Smooth muscle cell (in vitro differentiated cells): ENCODE data around the gene PMVK. TPM values are rescaled to one million over a fixed set of nuclear protein-coding genes. Genes with fewer than 3 reads are reported as not detected.

Source experiments
- DNase-seq: peaks from one replicate; lab custom pipeline; 2025; ENCODE audit not compliant: unreplicated experiment; lab: John Stamatoyannopoulos, UW
- H2AFZ ChIP-seq: fragments of 200-600 bp; sonication (generic); 2 replicates; pipeline ENCODE4 v1.6.0; 2016; ENCODE audit warnings: antibody characterized with exemption, low read depth, mild to moderate bottlenecking
- H3F3A ChIP-seq: fragments of 200-600 bp; sonication (generic); 2 replicates; pipeline ENCODE4 v1.6.0; 2017; ENCODE audit warnings: antibody characterized with exemption, low read depth
- H3K27ac ChIP-seq: fragments of 200-600 bp; sonication (generic); 2 replicates; pipeline ENCODE4 v1.5.1; 2016; ENCODE audit warnings: low read depth, mild to moderate bottlenecking
- H3K27me3 ChIP-seq: fragments of 200-600 bp; sonication (generic); 2 replicates; pipeline ENCODE4 v1.6.1; 2016; ENCODE audit warnings: low read depth, mild to moderate bottlenecking
- H3K36me3 ChIP-seq: fragments of 200-600 bp; sonication (generic); 2 replicates; pipeline ENCODE4 v1.5.1; 2016; ENCODE audit warnings: low read depth
- H3K4me1 ChIP-seq: fragments of 200-600 bp; sonication (generic); 2 replicates; pipeline ENCODE4 v1.5.1; 2016; ENCODE audit warnings: low read depth
- H3K4me2 ChIP-seq: fragments of 200-600 bp; sonication (generic); 2 replicates; pipeline ENCODE4 v1.6.0; 2016; ENCODE audit warnings: mild to moderate bottlenecking
- H3K4me3 ChIP-seq: fragments of 200-600 bp; sonication (generic); 2 replicates; pipeline ENCODE4 v1.5.1; 2016; ENCODE audit warnings: mild to moderate bottlenecking
- H3K79me2 ChIP-seq: fragments of 200-600 bp; sonication (generic); 2 replicates; pipeline ENCODE4 v1.6.0; 2016; ENCODE audit warnings: low read depth, mild to moderate bottlenecking
- H3K9ac ChIP-seq: fragments of 200-600 bp; sonication (generic); 2 replicates; pipeline ENCODE4 v1.6.0; 2016; ENCODE audit warnings: low read depth
- H3K9me3 ChIP-seq: fragments of 200-600 bp; sonication (generic); replicated peaks from 2 replicates; pipeline ENCODE4 v1.5.1; 2016; ENCODE audit warnings: low read depth
- H4K20me1 ChIP-seq: fragments of 200-600 bp; sonication (generic); 2 replicates; pipeline ENCODE4 v1.6.0; 2016; ENCODE audit warnings: low read depth
- WGBS: methylation state at CpG from one replicate; pipeline ENCODE4 v1.1.7; 2016; ENCODE audit warnings: low lambda C conversion rate; 5-methylcytosine and 5-hydroxymethylcytosine counted together
- polyA plus RNA-seq: library from polyadenylated mRNA; unstranded; fragments of >200 nt; fragmentation: Nextera tagmentation; extraction: Ambion mirVana; gene quantifications from 2 replicates; pipeline ENCODE4 v1.2.1, GENCODE V29; 2016
- total RNA-seq: library from RNA; depleted of rRNA; stranded (reverse); fragments of >200 nt; gene quantifications from 2 replicates; pipeline ENCODE4 v1.2.3, GENCODE V29; 2014
- TF ChIP-seq, protein P1 (sequence below): fragments of 200-600 bp; sonication (generic); IDR thresholded peaks from 2 replicates; pipeline ENCODE4 v1.5.1; 2017; ENCODE audit warnings: borderline replicate concordance, mild to moderate bottlenecking, antibody characterized with exemption; ENCODE audit not compliant: insufficient read depth, poor library complexity, severe bottlenecking

The PMVK gene
- total and polyA plus RNA-seq, 2 experiments from 2014 or later = 6.7 to 31.2 TPM

DNA sequence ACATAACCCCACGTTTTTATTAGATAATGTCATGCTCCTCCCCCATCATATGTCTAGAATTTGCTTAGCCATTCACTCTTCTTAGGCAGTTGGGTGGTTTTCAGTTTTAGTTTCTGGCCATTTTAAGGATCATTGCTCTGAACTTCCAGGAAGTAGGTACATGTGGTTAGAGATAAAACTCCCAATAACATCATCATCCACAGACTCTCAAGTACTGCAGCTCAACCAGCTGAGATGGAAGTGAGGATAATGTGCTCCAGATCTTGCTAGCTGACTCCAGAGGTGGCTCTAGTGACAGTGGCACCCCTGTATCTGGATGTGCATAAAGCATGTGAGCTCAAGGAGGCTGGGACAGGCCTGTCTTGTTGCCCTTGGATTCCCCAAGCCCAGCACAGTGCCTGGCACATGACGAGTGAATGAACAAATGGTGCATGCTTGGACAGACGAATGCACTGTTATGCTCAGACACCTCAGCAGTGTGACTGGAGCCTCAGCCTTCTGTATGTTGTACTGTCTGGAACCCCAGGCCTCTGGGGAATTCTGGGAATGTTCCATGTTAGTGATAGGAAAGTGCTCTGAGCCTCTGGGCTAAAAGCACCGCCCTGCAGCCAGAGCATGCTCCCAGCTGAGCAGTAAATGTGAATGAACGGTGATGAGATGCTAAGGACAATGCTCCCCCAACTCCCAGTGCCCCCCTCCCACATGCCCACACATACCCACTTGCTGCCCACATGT, 50.1 kb downstream of the PMVK start:
- no peaks in the 10 kb centered on the region for H3K27me3 ChIP-seq
- H3K36me3 ChIP-seq = no peaks in the 10 kb centered on the region
- H3K79me2 ChIP-seq = no peaks in the 10 kb centered on the region
- no peak overlapping the region for H3K4me3 ChIP-seq
- WGBS = 61% methylated on average over 5 of the region's 5 CpGs
- TF ChIP-seq, protein P1, sequence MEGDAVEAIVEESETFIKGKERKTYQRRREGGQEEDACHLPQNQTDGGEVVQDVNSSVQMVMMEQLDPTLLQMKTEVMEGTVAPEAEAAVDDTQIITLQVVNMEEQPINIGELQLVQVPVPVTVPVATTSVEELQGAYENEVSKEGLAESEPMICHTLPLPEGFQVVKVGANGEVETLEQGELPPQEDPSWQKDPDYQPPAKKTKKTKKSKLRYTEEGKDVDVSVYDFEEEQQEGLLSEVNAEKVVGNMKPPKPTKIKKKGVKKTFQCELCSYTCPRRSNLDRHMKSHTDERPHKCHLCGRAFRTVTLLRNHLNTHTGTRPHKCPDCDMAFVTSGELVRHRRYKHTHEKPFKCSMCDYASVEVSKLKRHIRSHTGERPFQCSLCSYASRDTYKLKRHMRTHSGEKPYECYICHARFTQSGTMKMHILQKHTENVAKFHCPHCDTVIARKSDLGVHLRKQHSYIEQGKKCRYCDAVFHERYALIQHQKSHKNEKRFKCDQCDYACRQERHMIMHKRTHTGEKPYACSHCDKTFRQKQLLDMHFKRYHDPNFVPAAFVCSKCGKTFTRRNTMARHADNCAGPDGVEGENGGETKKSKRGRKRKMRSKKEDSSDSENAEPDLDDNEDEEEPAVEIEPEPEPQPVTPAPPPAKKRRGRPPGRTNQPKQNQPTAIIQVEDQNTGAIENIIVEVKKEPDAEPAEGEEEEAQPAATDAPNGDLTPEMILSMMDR = no peak
- DNase-seq = no peak
- no peaks in the 10 kb centered on the region for H4K20me1 ChIP-seq
- no peak overlapping the region for H3K4me2 ChIP-seq
- no peaks in the 10 kb centered on the region for H3F3A ChIP-seq
- no peaks in the 10 kb centered on the region for H3K9me3 ChIP-seq
- no peaks in the 10 kb centered on the region for H3K4me1 ChIP-seq
- H3K27ac ChIP-seq = no peak overlapping the region
- no peak overlapping the region for H2AFZ ChIP-seq
- H3K9ac ChIP-seq = no peak overlapping the region

DNA sequence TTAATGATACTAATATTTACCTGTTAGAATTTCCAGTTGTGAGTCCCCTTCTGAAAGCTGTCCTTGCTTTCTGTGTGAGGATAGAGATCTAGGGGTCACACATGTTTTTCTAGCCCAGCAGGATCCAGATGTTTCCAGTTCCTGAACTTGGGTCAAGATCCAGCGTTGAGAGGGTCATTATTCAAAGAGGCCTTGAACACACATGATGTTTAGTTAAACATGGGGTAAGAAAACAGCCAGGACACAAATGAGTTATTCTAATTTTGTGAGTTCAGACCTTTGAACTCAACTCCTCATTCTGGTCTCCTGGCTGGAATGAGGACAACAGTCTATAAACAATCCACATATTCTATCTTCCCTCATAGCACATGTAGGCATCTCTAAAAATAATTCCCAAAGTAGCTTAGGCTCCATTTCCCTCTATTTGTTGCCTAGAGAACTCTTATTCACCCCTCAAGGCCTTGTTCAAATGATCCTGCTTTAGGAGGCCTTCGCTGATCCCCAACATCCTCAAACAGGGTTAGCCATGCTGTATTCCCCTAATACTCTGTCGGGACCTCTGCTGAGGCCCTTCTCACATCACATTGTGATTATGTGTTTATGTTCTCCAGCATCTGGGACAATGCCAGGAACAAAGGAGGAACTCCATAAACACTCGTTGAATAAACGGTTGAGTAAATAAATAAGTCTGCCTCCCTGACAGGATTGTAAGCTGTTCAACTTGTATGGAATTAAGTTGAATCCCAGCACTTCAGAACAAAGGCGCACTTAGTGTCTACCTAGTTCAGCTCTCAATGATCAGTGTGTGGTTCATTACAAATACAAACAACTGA, 51.4 kb downstream of the PMVK start:
- no peak overlapping the region for H3K27ac ChIP-seq
- WGBS = 86% methylated on average over 6 of the region's 6 CpGs
- TF ChIP-seq, protein P1 = no peak

DNA sequence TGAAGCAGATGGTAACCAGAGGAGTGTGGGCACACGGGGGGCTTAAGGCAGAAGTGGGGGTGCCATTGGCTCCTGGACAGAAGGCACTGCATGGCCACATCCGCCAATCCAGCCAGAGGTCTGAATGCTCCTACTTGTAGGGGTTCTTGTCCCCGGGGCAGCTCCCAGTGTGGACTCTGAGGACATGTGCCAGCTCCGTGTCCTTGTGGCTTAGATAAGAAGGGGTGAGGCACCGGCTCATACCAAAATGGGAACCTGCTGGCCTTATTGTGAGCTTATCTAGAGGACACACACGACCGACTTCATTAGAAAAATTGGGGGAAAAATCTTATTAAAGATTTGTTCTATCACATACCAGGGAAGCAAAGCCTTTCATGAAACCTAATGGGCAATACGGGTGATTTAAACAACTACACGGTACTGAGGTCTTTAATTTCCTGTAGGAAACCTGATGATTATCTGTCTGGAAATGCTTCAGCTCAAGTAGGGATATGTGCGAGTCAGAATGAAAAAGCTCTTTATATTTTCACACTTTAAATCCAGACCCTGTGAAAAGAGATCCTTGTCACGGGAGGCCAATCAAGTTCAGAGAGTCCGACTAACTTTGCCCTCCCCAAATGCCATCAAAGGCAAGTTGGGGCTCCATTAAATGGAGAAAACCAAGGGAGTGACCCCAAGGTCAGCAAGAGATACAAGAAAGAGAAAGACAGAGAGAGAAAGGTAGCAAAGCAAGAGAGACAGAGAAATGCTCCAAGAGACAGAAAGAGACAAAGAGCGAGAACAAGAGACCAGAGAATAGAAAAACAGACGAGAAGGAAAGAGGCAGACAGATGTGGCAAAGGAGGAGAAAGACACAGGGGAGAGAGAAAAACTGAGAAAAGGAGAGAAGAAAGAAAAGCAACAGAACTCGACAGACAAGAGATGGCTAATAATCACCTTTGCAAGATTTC, 52.3 kb downstream of the PMVK start:
- no peaks in the 10 kb centered on the region for H3K27me3 ChIP-seq
- WGBS = 88% methylated on average over 15 of the region's 15 CpGs

More for the DNA sequence above, 51.4 kb downstream of the PMVK start:
- no peaks in the 10 kb centered on the region for H4K20me1 ChIP-seq
- no peaks in the 10 kb centered on the region for H3K79me2 ChIP-seq
- no peak overlapping the region for H3K4me2 ChIP-seq
- no peaks in the 10 kb centered on the region for H3K9me3 ChIP-seq
- no peaks in the 10 kb centered on the region for H3F3A ChIP-seq
- H2AFZ ChIP-seq = no peak overlapping the region
- DNase-seq = no peak
- H3K9ac ChIP-seq = no peak overlapping the region
- H3K4me3 ChIP-seq = no peak overlapping the region
- no peaks in the 10 kb centered on the region for H3K27me3 ChIP-seq
- no peaks in the 10 kb centered on the region for H3K36me3 ChIP-seq
- no peaks in the 10 kb centered on the region for H3K4me1 ChIP-seq

More for the DNA sequence above, 52.3 kb downstream of the PMVK start:
- TF ChIP-seq, protein P1 = no peak
- no peaks in the 10 kb centered on the region for H3K4me1 ChIP-seq
- H3K27ac ChIP-seq = no peak overlapping the region
- H3K9me3 ChIP-seq = no peaks in the 10 kb centered on the region
- no peak overlapping the region for H3K9ac ChIP-seq
- DNase-seq = no peak
- H3K36me3 ChIP-seq = no peaks in the 10 kb centered on the region
- H3K4me3 ChIP-seq = no peak overlapping the region
- no peak overlapping the region for H3K4me2 ChIP-seq
- no peaks in the 10 kb centered on the region for H4K20me1 ChIP-seq
- H2AFZ ChIP-seq = no peak overlapping the region
- no peaks in the 10 kb centered on the region for H3K79me2 ChIP-seq
- no peaks in the 10 kb centered on the region for H3F3A ChIP-seq
